Progenitor cell of endocrine pancreas (in vitro differentiated cells): Measurements from ENCODE around the gene SLC23A2. TPM values are rescaled to one million over a fixed set of nuclear protein-coding genes. Genes with fewer than 3 reads are reported as not detected.

Experiments used
- DNase-seq: peaks from one replicate; pipeline ENCODE4 v3.0.0; 2021; ENCODE audit warnings: low spot score; ENCODE audit not compliant: unreplicated experiment
- H3K27ac Mint-ChIP-seq: 2 replicates; pipeline ENCODE4 v1.8.0; 2021; ENCODE audit warnings: mild to moderate bottlenecking, moderate library complexity, mixed read lengths
- H3K27me3 Mint-ChIP-seq: 2 replicates; pipeline ENCODE4 v1.8.0; 2021; ENCODE audit warnings: mixed read lengths
- H3K36me3 Mint-ChIP-seq: 2 replicates; pipeline ENCODE4 v1.8.0; 2022; ENCODE audit warnings: mixed read lengths; ENCODE audit not compliant: insufficient read depth
- H3K4me1 Mint-ChIP-seq: 2 replicates; pipeline ENCODE4 v1.8.0; 2021; ENCODE audit warnings: low read depth, mixed read lengths
- H3K4me3 Mint-ChIP-seq: 2 replicates; pipeline ENCODE4 v1.8.0; 2021; ENCODE audit warnings: low read depth, mild to moderate bottlenecking, moderate library complexity, mixed read lengths
- H3K9me3 Mint-ChIP-seq: 2 replicates; pipeline ENCODE4 v1.8.0; 2021; ENCODE audit warnings: low read depth, mixed read lengths
- CTCF ChIP-seq: fragments of 200-600 bp; sonication (generic); IDR thresholded peaks from one replicate; pipeline ENCODE4 v1.5.0; 2021; ENCODE audit warnings: antibody characterized with exemption, mild to moderate bottlenecking; ENCODE audit not compliant: unreplicated experiment
- total RNA-seq: library from RNA; stranded (reverse); gene quantifications from 2 replicates; pipeline ENCODE4 v1.2.1, GENCODE V29; 2021

The SLC23A2 gene
- total RNA-seq, 1 donor from 2014 or later: 23.6 TPM

GRCh38 chr20:4832469-4832868, 168.8 kb downstream of the SLC23A2 start:
- no peak for DNase-seq
- H3K27me3 Mint-ChIP-seq: peaks cover 14% of the 10 kb centered on the region
- no peak overlapping the region for H3K4me3 Mint-ChIP-seq
- H3K4me1 Mint-ChIP-seq: no peaks in the 10 kb centered on the region
- no peak for TF ChIP-seq CTCF
- H3K9me3 Mint-ChIP-seq: no peaks in the 10 kb centered on the region
- H3K36me3 Mint-ChIP-seq: no peaks in the 10 kb centered on the region
- no peak overlapping the region for H3K27ac Mint-ChIP-seq

- DNase-seq: no peak
- Mint-ChIP-seq H3K4me1 (no peaks in the 10 kb centered on the region), H3K27me3 (peaks cover 8% of the 10 kb centered on the region), H3K9me3 (no peaks in the 10 kb centered on the region), H3K36me3 (no peaks in the 10 kb centered on the region), H3K4me3 (no peak overlapping the region), H3K27ac (no peak overlapping the region)
- no peak for TF ChIP-seq CTCF
Observed at GRCh38 chr20:4830696-4831095, 170.6 kb downstream of the SLC23A2 start.

- TF ChIP-seq CTCF: no peak
- no peaks in the 10 kb centered on the region for H3K4me1 Mint-ChIP-seq
- no peaks in the 10 kb centered on the region for H3K36me3 Mint-ChIP-seq
- no peak for DNase-seq
- no peak overlapping the region for H3K27ac Mint-ChIP-seq
- H3K27me3 Mint-ChIP-seq: peaks cover 9% of the 10 kb centered on the region
- H3K9me3 Mint-ChIP-seq: no peaks in the 10 kb centered on the region
- no peak overlapping the region for H3K4me3 Mint-ChIP-seq
Observed at GRCh38 chr20:4830259-4830658, 171.1 kb downstream of the SLC23A2 start.

- Mint-ChIP-seq H3K27me3 (peaks cover 10% of the 10 kb centered on the region), H3K36me3 (no peaks in the 10 kb centered on the region), H3K4me1 (no peaks in the 10 kb centered on the region), H3K4me3 (no peak overlapping the region), H3K9me3 (no peaks in the 10 kb centered on the region), H3K27ac (no peak overlapping the region)
- DNase-seq: no peak
- TF ChIP-seq CTCF: no peak
Observed at GRCh38 chr20:4829514-4830215, 171.6 kb downstream of the SLC23A2 start.

GRCh38 chr20:4828830-4829513, 172.3 kb downstream of the SLC23A2 start:
- Mint-ChIP-seq H3K4me1 (peaks cover 2% of the 10 kb centered on the region), H3K9me3 (no peaks in the 10 kb centered on the region), H3K27me3 (peaks cover 10% of the 10 kb centered on the region), H3K36me3 (no peaks in the 10 kb centered on the region), H3K27ac (no peak overlapping the region), H3K4me3 (no peak overlapping the region)
- no peak for DNase-seq
- TF ChIP-seq CTCF: no peak
